SK-N-SH (cell line): Measurements from ENCODE around the gene MACROD2. TPM values are rescaled to one million over a fixed set of nuclear protein-coding genes. Genes with fewer than 3 reads are reported as not detected.

ENCODE experiments used
- CTCF ChIA-PET: fragments of 300-600, 350-600 bp; formaldehyde crosslinking; extraction: SDS; loops from one replicate; lab custom pipeline; 2021; lab: Yijun Ruan, JAX
- POLR2A ChIA-PET: fragments of 350-600 bp; sonication (Branson Sonifier 250); formaldehyde crosslinking; extraction: SDS; loops from one replicate; lab custom pipeline; 2020; ENCODE audit warnings: antibody characterized with exemption, inconsistent platforms; lab: Yijun Ruan, JAX
- DNase-seq: peaks from one replicate; pipeline ENCODE4 v3.0.0; 2012
- H2AFZ ChIP-seq: fragments of 200-600 bp; sonication (generic); 2 replicates; pipeline ENCODE4 v1.8.1; 2016; ENCODE audit warnings: antibody characterized with exemption, mild to moderate bottlenecking, low read depth
- H3F3A ChIP-seq: fragments of 200-600 bp; sonication (generic); replicated peaks from 2 replicates; pipeline ENCODE3; 2016; ENCODE audit warnings: antibody characterized with exemption, mild to moderate bottlenecking; ENCODE audit not compliant: insufficient read depth
- H3K27ac ChIP-seq, 2 experiments: fragments of 200-500 bp in 1 of 2; fragments of 200-600 bp in 1 of 2; sonication (Bioruptor generic) in 1 of 2; sonication (generic), shearing (Covaris generic) in 1 of 2; 2 replicates each; pipeline versions ENCODE4 v1.5.1 to v1.6.1; 2014 to 2016; ENCODE audit warnings: low read depth in 2 of 2, inconsistent platforms in 1 of 2, low read length in 1 of 2, mild to moderate bottlenecking in 1 of 2, mixed read lengths in 1 of 2
- H3K27me3 ChIP-seq: fragments of 200-600 bp; sonication (generic), shearing (Covaris generic); 2 replicates; pipeline ENCODE4 v1.6.1; 2016; ENCODE audit warnings: mixed run types; ENCODE audit not compliant: insufficient read depth
- H3K36me3 ChIP-seq, 2 experiments: fragments of 200-500 bp in 1 of 2; fragments of 200-600 bp in 1 of 2; sonication (Bioruptor generic) in 1 of 2; sonication (generic) in 1 of 2; replicated peaks in 1 of 2; 2 replicates each; pipeline versions ENCODE3 to v1.5.1; 2014 to 2016; ENCODE audit warnings: low read length in 1 of 2, mild to moderate bottlenecking in 1 of 2; ENCODE audit not compliant: insufficient read depth in 2 of 2, control insufficient read depth in 1 of 2
- H3K4me1 ChIP-seq, 2 experiments: fragments of 200-500 bp in 1 of 2; fragments of 200-600 bp in 1 of 2; sonication (Bioruptor generic) in 1 of 2; sonication (generic), shearing (Covaris generic) in 1 of 2; 2 replicates each; pipeline versions ENCODE4 v1.5.1 to v1.6.1; 2014 to 2016; ENCODE audit warnings: low read depth in 1 of 2, low read length in 1 of 2, mixed run types in 1 of 2; ENCODE audit not compliant: insufficient read depth in 2 of 2, control insufficient read depth in 1 of 2
- H3K4me2 ChIP-seq: fragments of 200-600 bp; sonication (generic), shearing (Covaris generic); 2 replicates; pipeline ENCODE4 v1.6.1; 2017; ENCODE audit warnings: mixed run types
- H3K4me3 ChIP-seq, 2 experiments: fragments of 200-500 bp in 1 of 2; fragments of 200-600 bp in 1 of 2; sonication (Bioruptor generic) in 1 of 2; sonication (generic), shearing (Covaris generic) in 1 of 2; 2 replicates each; pipeline versions ENCODE4 v1.5.1 to v1.8.1; 2014 to 2016; ENCODE audit warnings: low read depth in 2 of 2, inconsistent platforms in 1 of 2, low read length in 1 of 2, mild to moderate bottlenecking in 1 of 2, mixed read lengths in 1 of 2, moderate library complexity in 1 of 2
- H3K79me2 ChIP-seq: fragments of 200-600 bp; sonication (generic); 2 replicates; pipeline ENCODE4 v1.8.1; 2017; ENCODE audit warnings: mild to moderate bottlenecking; ENCODE audit not compliant: insufficient read depth
- H3K9ac ChIP-seq: fragments of 200-600 bp; sonication (generic); 2 replicates; pipeline ENCODE4 v1.6.1; 2017; ENCODE audit warnings: mixed run types
- H3K9me2 ChIP-seq: fragments of 200-600 bp; sonication (generic); 2 replicates; pipeline ENCODE4 v1.6.1; 2017; ENCODE audit warnings: mixed run types
- H3K9me3 ChIP-seq: fragments of 200-600 bp; sonication (generic); 2 replicates; pipeline ENCODE4 v1.6.1; 2017; ENCODE audit warnings: mixed run types, mild to moderate bottlenecking, moderate library complexity
- H4K20me1 ChIP-seq: fragments of 200-600 bp; sonication (generic); 2 replicates; pipeline ENCODE4 v1.6.1; 2017; ENCODE audit warnings: mild to moderate bottlenecking, mixed run types; ENCODE audit not compliant: insufficient read depth
- CHD2 ChIP-seq: fragments of 150-350 bp; IDR thresholded peaks from 2 replicates; pipeline ENCODE4 v1.6.1; 2018; ENCODE audit warnings: low read length; ENCODE audit not compliant: partially characterized antibody
- EP300 ChIP-seq, 2 experiments: IDR thresholded peaks; 2 replicates each; pipeline versions ENCODE4 v1.4.0 to v1.6.1; 2012; ENCODE audit warnings: borderline replicate concordance in 1 of 2, low read depth in 1 of 2, low read length in 1 of 2
- GATA2 ChIP-seq: sonication (generic); formaldehyde crosslinking; IDR thresholded peaks from 2 replicates; pipeline ENCODE4 v1.5.0; 2020; ENCODE audit warnings: mild to moderate bottlenecking, missing genetic modification reagents
- TAF1 ChIP-seq: IDR thresholded peaks from 2 replicates; pipeline ENCODE4 v1.6.1; 2012; ENCODE audit warnings: low read depth, mild to moderate bottlenecking, low read length, moderate library complexity, borderline replicate concordance
- TCF12 ChIP-seq: IDR thresholded peaks from 2 replicates; pipeline ENCODE4 v1.4.0; 2012
- USF2 ChIP-seq: fragments of 150-350 bp; IDR thresholded peaks from 2 replicates; pipeline ENCODE4 v1.6.1; 2017; ENCODE audit warnings: antibody characterized with exemption, low read length, low read depth, borderline replicate concordance
- WGBS: methylation state at CpG from one replicate; pipeline ENCODE4 v1.1.6; 2017; ENCODE audit warnings: low lambda C conversion rate; 5-methylcytosine and 5-hydroxymethylcytosine counted together
- polyA plus RNA-seq, 3 experiments: library from polyadenylated mRNA; depleted of rRNA; stranded (reverse); fragments of >200 nt; gene quantifications; 2 replicates each; pipeline ENCODE4 v1.2.3, GENCODE V29; 2012

Gene MACROD2
- polyA plus RNA-seq, 1 of the 3 experiments (the other 2 are of a cell fraction): 0.33 TPM

GRCh38 chr20:14729390-14729789, 734.1 kb downstream of the MACROD2 start:
- H3K79me2 ChIP-seq: no peaks in the 10 kb centered on the region
- H3K4me1 ChIP-seq: no peaks in the 10 kb centered on the region
- ChIA-PET CTCF (no interaction called here), POLR2A (no interaction called here)
- H3K4me3 ChIP-seq: no peak overlapping the region
- no peaks in the 10 kb centered on the region for H3K9me3 ChIP-seq
- H3F3A ChIP-seq: no peaks in the 10 kb centered on the region
- H3K36me3 ChIP-seq: no peaks in the 10 kb centered on the region
- 61% methylated on average over 3 of the region's 3 CpGs for WGBS
- no peak overlapping the region for H2AFZ ChIP-seq
- H4K20me1 ChIP-seq: no peaks in the 10 kb centered on the region
- no peaks in the 10 kb centered on the region for H3K27me3 ChIP-seq
- TF ChIP-seq EP300 (IDR thresholded peaks at IDR 0.05; ENCODE audit: borderline replicate concordance in 1 of 2, low read depth in 1 of 2, low read length in 1 of 2) (no peak), TCF12 (no peak), GATA2 (CRISPR knock-in tag) (no peak)
- no peak overlapping the region for H3K4me2 ChIP-seq
- H3K27ac ChIP-seq: no peak overlapping the region
- no peak for DNase-seq
- no peak overlapping the region for H3K9ac ChIP-seq
- H3K9me2 ChIP-seq: no peaks in the 10 kb centered on the region

- Histone ChIP-seq H3K9me3 (no peaks in the 10 kb centered on the region), H3K9me2 (no peaks in the 10 kb centered on the region), H3K36me3 (no peaks in the 10 kb centered on the region), H3K27me3 (no peaks in the 10 kb centered on the region), H3K27ac (no peak overlapping the region), H3F3A (no peaks in the 10 kb centered on the region), H2AFZ (no peak overlapping the region), H3K4me1 (no peaks in the 10 kb centered on the region; a peak in 1 of 4 replicates), H3K4me2 (no peak overlapping the region), H3K79me2 (no peaks in the 10 kb centered on the region), H4K20me1 (no peaks in the 10 kb centered on the region), H3K4me3 (no peak overlapping the region), H3K9ac (no peak overlapping the region)
- TF ChIP-seq CHD2: no peak
- no peak for DNase-seq
- WGBS: 77% methylated on average over 3 of the region's 3 CpGs
- ChIA-PET CTCF (no interaction called here), POLR2A (no interaction called here)
Observed at GRCh38 chr20:14732343-14732742, 737.0 kb downstream of the MACROD2 start.

DNA sequence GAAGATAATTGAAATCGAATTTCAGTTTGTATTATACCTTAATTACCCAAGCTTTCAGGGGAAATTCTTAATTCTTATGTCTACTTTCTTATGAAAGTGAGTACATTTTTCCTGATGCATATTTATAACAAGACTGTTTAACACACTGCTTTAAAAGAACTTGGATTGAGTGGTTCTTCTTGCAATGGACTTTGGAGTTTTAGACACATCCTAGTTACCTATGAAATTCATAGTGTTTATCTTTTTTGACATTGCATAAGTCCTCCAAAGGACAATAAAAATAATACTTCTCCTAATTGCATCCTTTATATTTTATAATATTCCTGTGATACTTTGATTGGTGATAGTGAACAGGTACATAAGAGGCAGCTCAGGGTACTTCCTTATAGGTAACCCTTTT, 737.7 kb downstream of the MACROD2 start:
- Histone ChIP-seq H3K27me3 (no peaks in the 10 kb centered on the region), H3K36me3 (no peaks in the 10 kb centered on the region), H3K4me1 (no peaks in the 10 kb centered on the region; a peak in 1 of 4 replicates), H3K9me2 (no peaks in the 10 kb centered on the region), H3K79me2 (no peaks in the 10 kb centered on the region), H3K4me3 (no peak overlapping the region), H4K20me1 (no peaks in the 10 kb centered on the region), H3F3A (no peaks in the 10 kb centered on the region), H3K9ac (no peak overlapping the region), H3K4me2 (no peak overlapping the region), H3K27ac (no peak overlapping the region), H3K9me3 (no peaks in the 10 kb centered on the region), H2AFZ (no peak overlapping the region)
- no peak for DNase-seq
- TF ChIP-seq EP300 (IDR thresholded peaks at IDR 0.05; ENCODE audit: borderline replicate concordance in 1 of 2, low read depth in 1 of 2, low read length in 1 of 2) (no peak), TAF1 (no peak), USF2 (no peak), TCF12 (no peak)
- POLR2A ChIA-PET: no interaction called here
- CTCF ChIA-PET: no interaction called here
- 65% methylated on average over 1 of the region's 1 CpG for WGBS
